Measurements from ENCODE around the gene SORCS2.

GRCh38 chr4:7660176-7661039 is 468.1 kb downstream of the SORCS2 start:
- TF ChIP-seq CTCF (conservative IDR thresholded peaks at IDR 0.05; ENCODE audit: low read depth, low read length): no peak
- TF ChIP-seq EZH2 (IDR thresholded peaks at IDR 0.05; ENCODE audit: borderline replicate concordance, low read depth, low read length, poor library complexity, severe bottlenecking): no peak

Data from A673 (cell line).